GM10248 (cell line): ENCODE data around the gene AKAP13.

Experiments used
- CTCF ChIA-PET: fragments of 300-600 bp; sonication (Branson Sonifier 250); formaldehyde crosslinking; extraction: SDS; loops from one replicate; lab custom pipeline; 2021; ENCODE audit warnings: antibody characterized with exemption; lab: Yijun Ruan, JAX
- POLR2A ChIA-PET: fragments of 350-650 bp; sonication (Branson Sonifier 250); formaldehyde crosslinking; extraction: SDS; loops from one replicate; lab custom pipeline; 2020; ENCODE audit warnings: antibody characterized with exemption; lab: Yijun Ruan, JAX
- DNase-seq: peaks from one replicate; pipeline ENCODE4 v3.0.0; 2012; ENCODE audit errors: extremely low spot score
- CTCF ChIP-seq: IDR thresholded peaks from 2 replicates; pipeline ENCODE4 v1.5.1; 2012; ENCODE audit warnings: mild to moderate bottlenecking, low read depth; ENCODE audit errors: extremely low read depth, missing control alignments, control extremely low read depth

The AKAP13 gene

GRCh38 chr15:85451099-85451700 lies 70.8 kb downstream of the AKAP13 start:
- ChIA-PET POLR2A (no interaction called here), CTCF (no interaction called here)
- no peak for TF ChIP-seq CTCF
- DNase-seq: no peak

GRCh38 chr15:85452436-85452835 lies 72.0 kb downstream of the AKAP13 start:
- POLR2A ChIA-PET: interaction anchor here (0.6 to 1.2 kb wide), 3 partner anchors 9 to 23 kb away, joined by 3 read pairs; no protein-coding TSS in a partner anchor
- CTCF ChIA-PET: interaction anchor here (0.7 to 2.9 kb wide), 10 partner anchors 9 to 162 kb away, joined by 3 to 12 read pairs (median 5); no protein-coding TSS in a partner anchor
- TF ChIP-seq CTCF: no peak
- no peak for DNase-seq

- TF ChIP-seq CTCF: no peak
- ChIA-PET CTCF (interaction anchor here (1.1 to 2.9 kb wide), 9 partner anchors 10 to 164 kb away, joined by 3 to 12 read pairs (median 5); no protein-coding TSS in a partner anchor), POLR2A (interaction anchor here (0.6 to 1.2 kb wide), 3 partner anchors 10 to 22 kb away, joined by 3 read pairs; no protein-coding TSS in a partner anchor)
Observed at GRCh38 chr15:85453144-85453872, 72.9 kb downstream of the AKAP13 start.

GRCh38 chr15:85454403-85454802 lies 74.0 kb downstream of the AKAP13 start:
- no peak for DNase-seq
- ChIA-PET CTCF (interaction anchor here (1.1 to 2.9 kb wide), 5 partner anchors 24 to 165 kb away, joined by 3 to 12 read pairs (median 5); no protein-coding TSS in a partner anchor), POLR2A (no interaction called here)
- TF ChIP-seq CTCF: no peak

More at GRCh38 chr15:85453144-85453872, 72.9 kb downstream of the AKAP13 start:
- no peak for DNase-seq

- ChIA-PET CTCF (interaction anchor here (1.0 to 2.1 kb wide), 2 partner anchors 11 to 41 kb away, joined by 3 to 6 read pairs; no protein-coding TSS in a partner anchor), POLR2A (interaction anchor here (1.3 kb wide), 1 partner anchor 137 kb away, joined by 6 read pairs; no protein-coding TSS in a partner anchor)
- DNase-seq: no peak
- TF ChIP-seq CTCF: no peak
Observed at GRCh38 chr15:85455891-85456290, 75.5 kb downstream of the AKAP13 start.

GRCh38 chr15:85456798-85457197 lies 76.4 kb downstream of the AKAP13 start:
- POLR2A ChIA-PET: interaction anchor here (1.2 to 1.7 kb wide), 3 partner anchors 19 to 138 kb away, joined by 5 to 8 read pairs (median 6); no protein-coding TSS in a partner anchor
- DNase-seq: no peak
- TF ChIP-seq CTCF: no peak
- CTCF ChIA-PET: interaction anchor here (1.1 to 2.1 kb wide), 7 partner anchors 12 to 50 kb away, joined by 3 to 8 read pairs (median 4); no protein-coding TSS in a partner anchor
